ENCODE measurements around the gene SYT14. TPM values are rescaled to one million over a fixed set of nuclear protein-coding genes. Genes with fewer than 3 reads are reported as not detected.
"Not testable (repeated sequence)": the region's sequence is repeated elsewhere in the genome, so short reads cannot be mapped to it uniquely, and the experiment has no call there.

The SYT14 gene
- total and polyA plus RNA-seq, 4 experiments from 2014 or later: not detected

GRCh38 chr1:210025870-210026269 is 87.9 kb downstream of the SYT14 start:
- Histone ChIP-seq H3K4me1 (ENCODE audit: insufficient read depth, low read length) (no peaks in the 10 kb centered on the region), H3K27me3 (ENCODE audit: insufficient read depth, low read length) (no peaks in the 10 kb centered on the region), H3K36me3 (ENCODE audit: insufficient read depth, low read length) (no peaks in the 10 kb centered on the region), H3K4me3 (ENCODE audit: low read length in 2 of 2) (no peak overlapping the region), H3K27ac (ENCODE audit: low read depth, low read length) (no peak overlapping the region), H3K9me3 (ENCODE audit: control insufficient read depth in 1 of 2, low read length in 2 of 2) (no peaks in the 10 kb centered on the region)
- no peak for DNase-seq
- POLR2A ChIA-PET (ENCODE audit: partially characterized antibody): no interaction called here
- Mint-ChIP-seq H3K4me3 (no peak overlapping the region), H3K4me1 (no peaks in the 10 kb centered on the region), H3K36me3 (no peaks in the 10 kb centered on the region), H3K27me3 (peaks cover 5 to 7% of the 10 kb centered on the region in 2 donors), H3K27ac (no peak overlapping the region), H3K9me3 (peaks cover 0 to 6% (median 1%) of the 10 kb centered on the region in 8 donors)
- intact Hi-C loops (cut with micrococcal nuclease): no loop called here
- CTCF ChIA-PET (ENCODE audit: partially characterized antibody): no interaction called here

GRCh38 chr1:210027994-210028393 is 90.0 kb downstream of the SYT14 start:
- no peak for DNase-seq
- Histone ChIP-seq H3K9me3 (ENCODE audit: control insufficient read depth in 1 of 2, low read length in 2 of 2) (no peaks in the 10 kb centered on the region), H3K4me3 (ENCODE audit: low read length in 2 of 2) (no peak overlapping the region), H3K27ac (ENCODE audit: low read depth, low read length) (no peak overlapping the region), H3K27me3 (ENCODE audit: insufficient read depth, low read length) (no peaks in the 10 kb centered on the region), H3K4me1 (ENCODE audit: insufficient read depth, low read length) (no peaks in the 10 kb centered on the region), H3K36me3 (ENCODE audit: insufficient read depth, low read length) (no peaks in the 10 kb centered on the region)
- intact Hi-C loops (cut with micrococcal nuclease): no loop called here
- Mint-ChIP-seq H3K27me3 (peaks cover 4 to 7% of the 10 kb centered on the region in 2 donors), H3K9me3 (peaks cover 0 to 6% (median 1%) of the 10 kb centered on the region in 8 donors), H3K4me3 (no peak overlapping the region), H3K4me1 (no peaks in the 10 kb centered on the region), H3K36me3 (no peaks in the 10 kb centered on the region), H3K27ac (no peak overlapping the region)
- ChIA-PET CTCF (ENCODE audit: partially characterized antibody) (no interaction called here), POLR2A (ENCODE audit: partially characterized antibody) (no interaction called here)

GRCh38 chr1:210031473-210031872 is 93.5 kb downstream of the SYT14 start:
- Histone ChIP-seq H3K36me3 (ENCODE audit: insufficient read depth, low read length) (no peaks in the 10 kb centered on the region), H3K27ac (ENCODE audit: low read depth, low read length) (no peak overlapping the region), H3K4me3 (ENCODE audit: low read length in 2 of 2) (no peak overlapping the region), H3K4me1 (ENCODE audit: insufficient read depth, low read length) (no peaks in the 10 kb centered on the region), H3K27me3 (ENCODE audit: insufficient read depth, low read length) (no peaks in the 10 kb centered on the region), H3K9me3 (ENCODE audit: control insufficient read depth in 1 of 2, low read length in 2 of 2) (no peaks in the 10 kb centered on the region)
- ChIA-PET CTCF (ENCODE audit: partially characterized antibody) (no interaction called here), POLR2A (ENCODE audit: partially characterized antibody) (no interaction called here)
- intact Hi-C loops (cut with micrococcal nuclease): no loop called here
- Mint-ChIP-seq H3K27ac (no peak overlapping the region), H3K9me3 (peaks cover 0 to 9% (median 1%) of the 10 kb centered on the region in 8 donors), H3K4me1 (no peaks in the 10 kb centered on the region), H3K4me3 (no peak overlapping the region), H3K27me3 (peaks cover 5 to 7% of the 10 kb centered on the region in 2 donors), H3K36me3 (no peaks in the 10 kb centered on the region)
- no peak for DNase-seq

GRCh38 chr1:210043058-210043457 is 105.0 kb downstream of the SYT14 start:
- H3K27me3 ChIP-seq (ENCODE audit: insufficient read depth, low read length): no peaks in the 10 kb centered on the region
- H3K4me1 Mint-ChIP-seq: no peaks in the 10 kb centered on the region
- no peak overlapping the region for H3K27ac ChIP-seq (ENCODE audit: low read depth, low read length)
- CTCF ChIA-PET (ENCODE audit: partially characterized antibody): no interaction called here
- H3K36me3 Mint-ChIP-seq: peaks cover 0 to 2% of the 10 kb centered on the region in 2 donors
- H3K9me3 Mint-ChIP-seq: peaks cover 2 to 28% (median 12%) of the 10 kb centered on the region in 8 donors
- no peak overlapping the region for H3K4me3 ChIP-seq (ENCODE audit: low read length in 2 of 2)
- no peaks in the 10 kb centered on the region for H3K36me3 ChIP-seq (ENCODE audit: insufficient read depth, low read length)
- no peaks in the 10 kb centered on the region for H3K4me1 ChIP-seq (ENCODE audit: insufficient read depth, low read length)
- POLR2A ChIA-PET (ENCODE audit: partially characterized antibody): no interaction called here
- no peak for DNase-seq
- H3K27ac Mint-ChIP-seq: no peak overlapping the region
- peaks cover 0 to 5% of the 10 kb centered on the region in 2 donors for H3K27me3 Mint-ChIP-seq
- no peak overlapping the region for H3K4me3 Mint-ChIP-seq
- intact Hi-C loops (cut with micrococcal nuclease): no loop called here
- no peaks in the 10 kb centered on the region for H3K9me3 ChIP-seq (ENCODE audit: control insufficient read depth in 1 of 2, low read length in 2 of 2)

- CTCF ChIA-PET (ENCODE audit: partially characterized antibody): no interaction called here
- no peak overlapping the region for H3K4me3 Mint-ChIP-seq
- peaks cover 0 to 11% (median 6%) of the 10 kb centered on the region in 8 donors for H3K9me3 Mint-ChIP-seq
- H3K27me3 Mint-ChIP-seq: peaks cover 2 to 3% of the 10 kb centered on the region in 2 donors
- Histone ChIP-seq H3K36me3 (ENCODE audit: insufficient read depth, low read length) (no peaks in the 10 kb centered on the region), H3K4me3 (ENCODE audit: low read length in 2 of 2) (no peak overlapping the region), H3K27ac (ENCODE audit: low read depth, low read length) (no peak overlapping the region), H3K4me1 (ENCODE audit: insufficient read depth, low read length) (no peaks in the 10 kb centered on the region), H3K27me3 (ENCODE audit: insufficient read depth, low read length) (no peaks in the 10 kb centered on the region), H3K9me3 (ENCODE audit: control insufficient read depth in 1 of 2, low read length in 2 of 2) (no peaks in the 10 kb centered on the region)
- no peak overlapping the region for H3K27ac Mint-ChIP-seq
- POLR2A ChIA-PET (ENCODE audit: partially characterized antibody): no interaction called here
- intact Hi-C loops (cut with micrococcal nuclease): no loop called here
- no peaks in the 10 kb centered on the region for H3K36me3 Mint-ChIP-seq
- no peak for DNase-seq
- no peaks in the 10 kb centered on the region for H3K4me1 Mint-ChIP-seq
Observed at GRCh38 chr1:210049616-210050015, 111.6 kb downstream of the SYT14 start.

- intact Hi-C loops (cut with micrococcal nuclease); H3K4me3 Mint-ChIP-seq; DNase-seq; H3K27me3 ChIP-seq (ENCODE audit: insufficient read depth, low read length); H3K4me1 Mint-ChIP-seq; H3K4me3 ChIP-seq (ENCODE audit: low read length in 2 of 2); CTCF ChIA-PET (ENCODE audit: partially characterized antibody); H3K36me3 ChIP-seq (ENCODE audit: insufficient read depth, low read length); H3K4me1 ChIP-seq (ENCODE audit: insufficient read depth, low read length); H3K27ac ChIP-seq (ENCODE audit: low read depth, low read length); H3K27ac Mint-ChIP-seq; H3K9me3 ChIP-seq (ENCODE audit: control insufficient read depth in 1 of 2, low read length in 2 of 2); POLR2A ChIA-PET (ENCODE audit: partially characterized antibody); H3K27me3 Mint-ChIP-seq; H3K36me3 Mint-ChIP-seq: not testable (repeated sequence)
- H3K9me3 Mint-ChIP-seq: peaks cover 0 to 11% (median 7%) of the 10 kb centered on the region in 8 donors
Observed at GRCh38 chr1:210050491-210050890, 112.5 kb downstream of the SYT14 start.

GRCh38 chr1:210053126-210053525 is 115.1 kb downstream of the SYT14 start:
- Histone ChIP-seq H3K36me3 (ENCODE audit: insufficient read depth, low read length) (no peaks in the 10 kb centered on the region), H3K4me3 (ENCODE audit: low read length in 2 of 2) (no peak overlapping the region), H3K27ac (ENCODE audit: low read depth, low read length) (no peak overlapping the region), H3K27me3 (ENCODE audit: insufficient read depth, low read length) (peaks cover 4% of the 10 kb centered on the region), H3K4me1 (ENCODE audit: insufficient read depth, low read length) (no peaks in the 10 kb centered on the region), H3K9me3 (ENCODE audit: control insufficient read depth in 1 of 2, low read length in 2 of 2) (no peaks in the 10 kb centered on the region)
- peaks cover 0 to 9% (median 7%) of the 10 kb centered on the region in 8 donors for H3K9me3 Mint-ChIP-seq
- intact Hi-C loops (cut with micrococcal nuclease): no loop called here
- CTCF ChIA-PET (ENCODE audit: partially characterized antibody): no interaction called here
- H3K27me3 Mint-ChIP-seq: peaks cover 2 to 6% of the 10 kb centered on the region in 2 donors
- H3K27ac Mint-ChIP-seq: no peak overlapping the region
- H3K4me1 Mint-ChIP-seq: no peaks in the 10 kb centered on the region
- no peak overlapping the region for H3K4me3 Mint-ChIP-seq
- no peaks in the 10 kb centered on the region for H3K36me3 Mint-ChIP-seq
- DNase-seq: no peak
- POLR2A ChIA-PET (ENCODE audit: partially characterized antibody): no interaction called here

GRCh38 chr1:210057593-210057992 is 119.6 kb downstream of the SYT14 start:
- POLR2A ChIA-PET (ENCODE audit: partially characterized antibody): no interaction called here
- Mint-ChIP-seq H3K27me3 (peaks cover 0 to 3% of the 10 kb centered on the region in 2 donors), H3K9me3 (peaks cover 0 to 7% (median 0%) of the 10 kb centered on the region in 8 donors), H3K36me3 (no peaks in the 10 kb centered on the region), H3K4me3 (no peak overlapping the region), H3K27ac (no peak overlapping the region), H3K4me1 (no peaks in the 10 kb centered on the region)
- H3K27ac ChIP-seq (ENCODE audit: low read depth, low read length): no peak overlapping the region
- no peaks in the 10 kb centered on the region for H3K9me3 ChIP-seq (ENCODE audit: control insufficient read depth in 1 of 2, low read length in 2 of 2)
- H3K27me3 ChIP-seq (ENCODE audit: insufficient read depth, low read length): peaks cover 4% of the 10 kb centered on the region
- no peaks in the 10 kb centered on the region for H3K4me1 ChIP-seq (ENCODE audit: insufficient read depth, low read length)
- CTCF ChIA-PET (ENCODE audit: partially characterized antibody): no interaction called here
- DNase-seq: no peak
- intact Hi-C loops (cut with micrococcal nuclease): no loop called here
- H3K4me3 ChIP-seq (ENCODE audit: low read length in 2 of 2): no peak overlapping the region
- H3K36me3 ChIP-seq (ENCODE audit: insufficient read depth, low read length): no peaks in the 10 kb centered on the region
